ENCODE results near the gene MYORG. TPM values are rescaled to one million over a fixed set of nuclear protein-coding genes. Genes with fewer than 3 reads are reported as not detected.

MYORG gene
- total RNA-seq, 4 donors from 2014 or later, result 7.8 to 27.2 (median 15.4) TPM

DNA sequence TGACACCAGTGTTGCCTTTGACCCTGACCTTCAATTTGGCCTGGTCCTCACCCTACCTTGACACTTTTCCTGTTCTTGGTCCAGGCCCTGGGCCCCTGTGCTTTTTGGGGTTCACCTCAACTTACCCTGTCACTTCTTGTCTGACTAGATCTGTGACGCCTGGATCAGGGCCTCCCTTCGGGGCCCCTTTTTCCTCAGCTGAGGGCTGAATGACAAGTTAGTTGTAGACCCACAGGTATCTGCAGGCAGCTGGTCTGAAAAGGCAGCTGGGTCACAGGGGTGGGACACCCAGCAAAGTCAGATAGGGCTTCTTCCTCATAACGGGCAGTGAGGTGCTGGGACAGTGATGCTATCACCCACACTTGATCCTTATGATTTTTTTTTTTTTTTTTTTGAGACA lies 10.0 kb upstream of the MYORG start:
- Histone ChIP-seq H3K9me3 (no peaks in the 10 kb centered on the region), H3K27me3 (no peaks in the 10 kb centered on the region), H3K36me3 (no peaks in the 10 kb centered on the region), H3K4me3 (no peak overlapping the region), H3K27ac (replicated peaks in 1 of 4) (no peak overlapping the region), H3K4me1 (peaks cover 0 to 6% (median 5%) of the 10 kb centered on the region in 4 donors)
- WGBS, result 88% methylated on average over 2 of the region's 3 CpGs
- intact Hi-C loops (cut with DNase I), result no loop called here
- TF ChIP-seq, protein P1, sequence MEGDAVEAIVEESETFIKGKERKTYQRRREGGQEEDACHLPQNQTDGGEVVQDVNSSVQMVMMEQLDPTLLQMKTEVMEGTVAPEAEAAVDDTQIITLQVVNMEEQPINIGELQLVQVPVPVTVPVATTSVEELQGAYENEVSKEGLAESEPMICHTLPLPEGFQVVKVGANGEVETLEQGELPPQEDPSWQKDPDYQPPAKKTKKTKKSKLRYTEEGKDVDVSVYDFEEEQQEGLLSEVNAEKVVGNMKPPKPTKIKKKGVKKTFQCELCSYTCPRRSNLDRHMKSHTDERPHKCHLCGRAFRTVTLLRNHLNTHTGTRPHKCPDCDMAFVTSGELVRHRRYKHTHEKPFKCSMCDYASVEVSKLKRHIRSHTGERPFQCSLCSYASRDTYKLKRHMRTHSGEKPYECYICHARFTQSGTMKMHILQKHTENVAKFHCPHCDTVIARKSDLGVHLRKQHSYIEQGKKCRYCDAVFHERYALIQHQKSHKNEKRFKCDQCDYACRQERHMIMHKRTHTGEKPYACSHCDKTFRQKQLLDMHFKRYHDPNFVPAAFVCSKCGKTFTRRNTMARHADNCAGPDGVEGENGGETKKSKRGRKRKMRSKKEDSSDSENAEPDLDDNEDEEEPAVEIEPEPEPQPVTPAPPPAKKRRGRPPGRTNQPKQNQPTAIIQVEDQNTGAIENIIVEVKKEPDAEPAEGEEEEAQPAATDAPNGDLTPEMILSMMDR (IDR thresholded peaks at IDR 0.05), result no peak
- TF ChIP-seq EP300 (IDR thresholded peaks at IDR 0.05), result no peak
- no peak for TF ChIP-seq POLR2AphosphoS5 (IDR thresholded peaks at IDR 0.05)
- TF ChIP-seq POLR2A (IDR thresholded peaks at IDR 0.05; ENCODE audit: low read depth), result no peak
- DNase-seq (ENCODE audit: extremely low spot score), result no peak

- TF ChIP-seq EP300 (IDR thresholded peaks at IDR 0.05) (no peak), POLR2AphosphoS5 (IDR thresholded peaks at IDR 0.05) (no peak), POLR2A (IDR thresholded peaks at IDR 0.05; ENCODE audit: low read depth) (no peak)
- TF ChIP-seq, protein P1 (IDR thresholded peaks at IDR 0.05), result no peak
- Histone ChIP-seq H3K4me1 (peaks cover 0 to 16% (median 14%) of the 10 kb centered on the region in 4 donors), H3K27me3 (no peaks in the 10 kb centered on the region), H3K27ac (replicated peaks in 1 of 4) (no peak overlapping the region), H3K36me3 (no peaks in the 10 kb centered on the region), H3K4me3 (no peak overlapping the region), H3K9me3 (no peaks in the 10 kb centered on the region)
- DNase-seq (ENCODE audit: extremely low spot score), result no peak
- intact Hi-C loops (cut with DNase I), result no loop called here
- WGBS, result 85% methylated on average over 6 of the region's 6 CpGs
These were observed 9.0 kb upstream of the MYORG start for GRCh38 chr9:34385561-34386230.

- Histone ChIP-seq H3K36me3 (no peaks in the 10 kb centered on the region), H3K4me3 (no peak overlapping the region), H3K27me3 (no peaks in the 10 kb centered on the region), H3K4me1 (peaks cover 10 to 27% (median 25%) of the 10 kb centered on the region in 4 donors), H3K9me3 (no peaks in the 10 kb centered on the region), H3K27ac (replicated peaks in 1 of 4) (no peak overlapping the region)
- intact Hi-C loops (cut with DNase I), result no loop called here
- no peak for TF ChIP-seq POLR2AphosphoS5 (IDR thresholded peaks at IDR 0.05)
- TF ChIP-seq, protein P1 (IDR thresholded peaks at IDR 0.05), result no peak
- no peak for TF ChIP-seq POLR2A (IDR thresholded peaks at IDR 0.05; ENCODE audit: low read depth)
- no peak for TF ChIP-seq EP300 (IDR thresholded peaks at IDR 0.05)
- WGBS, result 79% methylated on average over 7 of the region's 7 CpGs
- no peak for DNase-seq (ENCODE audit: extremely low spot score)
These were observed 7.9 kb upstream of the MYORG start for GRCh38 chr9:34384368-34385165.

DNA sequence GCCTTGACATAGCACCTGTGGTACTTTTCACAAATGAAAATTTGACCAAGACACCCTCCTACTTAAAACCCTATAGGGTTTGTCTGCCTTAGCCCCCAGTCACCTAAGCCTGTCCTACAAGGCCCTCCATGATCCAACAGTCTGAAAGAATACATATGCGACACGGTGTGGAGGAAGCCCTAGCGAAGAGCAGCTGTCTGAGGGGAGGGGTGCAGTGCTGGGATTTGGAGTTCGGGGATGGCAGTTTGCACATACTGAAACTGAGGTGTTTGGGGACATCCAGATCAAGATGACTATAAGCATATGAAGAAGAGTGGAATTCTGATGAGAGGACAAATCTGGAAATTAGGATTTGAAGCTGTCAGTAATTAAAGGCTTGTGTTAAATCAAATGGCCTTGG lies 7.2 kb upstream of the MYORG start:
- no peak for TF ChIP-seq POLR2AphosphoS5 (IDR thresholded peaks at IDR 0.05)
- no peak for TF ChIP-seq POLR2A (IDR thresholded peaks at IDR 0.05; ENCODE audit: low read depth)
- TF ChIP-seq EP300 (IDR thresholded peaks at IDR 0.05), result no peak
- TF ChIP-seq, protein P1 (IDR thresholded peaks at IDR 0.05), result no peak
- Histone ChIP-seq H3K36me3 (no peaks in the 10 kb centered on the region), H3K4me1 (peaks cover 11 to 34% (median 32%) of the 10 kb centered on the region in 4 donors), H3K27ac (replicated peaks in 1 of 4) (no peak overlapping the region), H3K9me3 (no peaks in the 10 kb centered on the region), H3K4me3 (no peak overlapping the region), H3K27me3 (no peaks in the 10 kb centered on the region)
- WGBS, result 82% methylated on average over 4 of the region's 4 CpGs
- intact Hi-C loops (cut with DNase I), result no loop called here
- no peak for DNase-seq (ENCODE audit: extremely low spot score)
